HUES48 (cell line): ENCODE results near the gene MYL6B.
A peak's percentile ranks its signal among the peaks of the same experiment; 100 is the strongest.

Experiments
- H3K27ac ChIP-seq: one replicate; pipeline ENCODE4 v1.7.0; 2013; ENCODE audit warnings: low read depth, low read length, inconsistent platforms
- H3K27me3 ChIP-seq: 2 replicates; pipeline ENCODE4 v1.6.1; 2013; ENCODE audit warnings: mild to moderate bottlenecking, low read length; ENCODE audit not compliant: control insufficient read depth, insufficient read depth
- H3K36me3 ChIP-seq: 2 replicates; pipeline ENCODE4 v1.6.1; 2013; ENCODE audit warnings: low read length; ENCODE audit not compliant: control insufficient read depth, insufficient read depth
- H3K4me1 ChIP-seq: 2 replicates; pipeline ENCODE4 v1.6.1; 2013; ENCODE audit warnings: mild to moderate bottlenecking, low read length; ENCODE audit not compliant: control insufficient read depth, insufficient read depth
- H3K4me3 ChIP-seq: 2 replicates; pipeline ENCODE4 v1.5.1; 2013; ENCODE audit warnings: mild to moderate bottlenecking, low read depth, low read length
- H3K9ac ChIP-seq: 2 replicates; pipeline ENCODE4 v1.6.1; 2013; ENCODE audit warnings: mild to moderate bottlenecking, low read depth, low read length, moderate library complexity
- H3K9me3 ChIP-seq: 2 replicates; pipeline ENCODE4 v1.6.1; 2013; ENCODE audit warnings: low read length; ENCODE audit not compliant: control insufficient read depth, insufficient read depth

Gene MYL6B

DNA sequence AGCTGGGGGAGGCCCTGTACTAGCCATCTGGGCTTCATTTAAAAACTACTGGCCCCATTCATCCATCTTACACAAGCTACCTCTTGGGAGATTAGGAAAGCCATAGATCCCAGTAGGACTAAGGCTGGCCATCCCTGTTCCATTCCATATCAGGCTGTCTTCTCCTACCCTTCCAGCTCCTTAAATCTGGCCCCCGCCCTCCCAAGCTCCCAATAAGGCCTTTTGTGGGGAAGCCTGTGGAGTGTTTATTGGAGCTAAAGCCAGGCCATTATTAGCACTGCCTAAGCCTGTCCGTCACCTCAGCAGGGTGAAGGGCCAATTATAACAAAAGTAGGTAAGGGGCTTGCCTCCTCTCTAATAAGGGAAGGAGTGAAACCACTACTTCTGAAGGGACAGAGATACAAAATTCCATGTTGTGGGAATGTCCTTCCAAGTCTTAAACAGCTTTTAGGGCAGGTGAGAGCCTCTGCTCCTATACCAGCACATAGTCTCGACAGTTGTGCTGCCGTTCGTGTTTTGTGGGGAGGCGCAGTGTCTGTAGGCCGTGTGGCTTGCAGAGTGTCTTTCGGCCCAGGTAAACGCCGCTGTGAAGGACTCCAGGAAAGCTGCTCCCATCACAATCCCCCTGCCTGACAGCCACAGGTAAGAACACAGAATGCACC lies 9.4 kb downstream of the MYL6B start:
- no peaks in the 10 kb centered on the region for H3K27me3 ChIP-seq
- H3K27ac ChIP-seq = peak overlapping the region; percentile 72
- no peak overlapping the region for H3K4me3 ChIP-seq
- H3K9ac ChIP-seq = no peak overlapping the region
- H3K4me1 ChIP-seq = peaks cover 36% of the 10 kb centered on the region
- no peaks in the 10 kb centered on the region for H3K9me3 ChIP-seq
- peaks cover 75% of the 10 kb centered on the region for H3K36me3 ChIP-seq

DNA sequence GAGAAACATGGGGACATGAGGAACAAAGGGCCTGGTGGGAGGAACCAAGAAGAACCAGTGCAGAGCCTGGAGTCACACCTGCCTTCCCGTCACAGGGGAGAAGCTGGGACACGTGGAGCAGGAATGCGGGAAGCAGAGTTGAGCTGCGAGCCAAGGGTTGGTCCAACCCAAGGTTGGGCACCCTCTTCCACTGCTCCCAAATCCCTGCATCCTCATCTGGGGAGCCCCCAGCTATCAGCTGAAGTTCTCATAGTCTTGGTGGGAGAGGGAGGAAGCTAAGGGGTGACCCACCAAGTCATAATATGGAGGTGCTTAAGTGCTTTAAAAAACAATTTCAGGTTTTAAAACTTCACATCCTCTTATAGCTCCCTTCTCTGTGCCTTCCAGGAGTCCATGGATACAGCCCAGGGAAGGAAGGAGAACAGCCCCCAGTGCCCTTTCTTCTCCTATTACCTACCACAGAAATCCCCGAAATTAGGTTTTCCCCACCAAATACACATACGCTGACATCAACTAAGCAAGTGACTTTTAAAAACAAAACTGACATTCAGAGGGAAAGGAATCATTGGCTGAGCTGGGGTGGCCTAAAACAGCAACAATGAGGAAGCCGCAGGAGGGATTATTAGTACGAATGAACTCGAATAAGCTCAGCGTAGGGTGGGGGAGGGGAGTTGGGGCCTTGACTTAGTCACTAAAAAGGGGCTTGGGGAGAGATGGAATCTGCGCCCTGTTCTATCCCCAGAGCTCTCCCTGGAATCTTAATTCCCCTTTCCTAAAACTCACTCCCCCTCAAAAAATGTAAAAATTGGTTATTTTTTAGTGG lies 10.3 kb downstream of the MYL6B start:
- Histone ChIP-seq H3K9me3 (no peaks in the 10 kb centered on the region), H3K27me3 (no peaks in the 10 kb centered on the region), H3K4me1 (peaks cover 36% of the 10 kb centered on the region), H3K4me3 (no peak overlapping the region), H3K36me3 (peaks cover 83% of the 10 kb centered on the region), H3K27ac (peak overlapping the region; percentile 78), H3K9ac (no peak overlapping the region)

DNA sequence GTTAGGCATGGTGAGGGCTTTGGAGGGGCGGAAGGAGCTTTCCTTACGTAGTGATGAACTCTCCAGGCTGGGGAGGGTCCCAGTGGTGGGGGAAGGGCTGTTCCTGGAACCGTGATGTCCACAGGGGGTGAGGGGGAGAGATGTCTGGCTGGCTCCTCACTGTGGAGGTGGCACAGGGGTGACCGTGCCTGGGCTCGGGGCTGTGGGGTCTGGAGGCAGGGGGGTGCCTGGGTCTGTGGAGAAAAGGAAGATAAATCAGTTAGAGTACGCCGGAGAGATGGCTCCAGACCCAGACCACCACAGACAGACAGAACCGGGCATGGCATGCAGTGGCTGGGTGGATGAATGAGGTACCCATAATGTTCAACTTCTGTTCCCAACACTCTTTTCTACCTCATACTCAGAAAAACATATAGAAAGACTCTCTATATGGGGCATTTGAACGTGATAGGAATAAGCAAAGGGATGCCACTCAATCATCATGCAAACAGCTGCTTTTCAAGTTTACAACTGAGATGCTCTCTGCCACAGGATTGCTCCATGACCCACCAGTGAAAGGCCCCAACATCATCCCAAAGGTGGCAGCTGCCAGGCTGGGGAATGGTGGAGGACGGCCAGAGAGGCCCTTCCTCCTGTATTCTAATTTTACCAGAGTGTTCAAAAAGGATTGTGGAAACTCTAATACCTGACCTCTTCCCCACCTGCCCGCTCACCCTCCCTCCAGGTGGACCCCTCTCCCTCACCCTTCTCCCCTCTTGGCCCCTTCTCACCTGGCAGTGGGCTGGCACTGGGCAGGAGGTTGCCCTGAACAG lies 11.4 kb downstream of the MYL6B start:
- Histone ChIP-seq H3K9me3 (no peaks in the 10 kb centered on the region), H3K4me1 (peaks cover 36% of the 10 kb centered on the region), H3K27me3 (no peaks in the 10 kb centered on the region), H3K9ac (no peak overlapping the region), H3K27ac (peak overlapping the region; percentile 16), H3K36me3 (peaks cover 93% of the 10 kb centered on the region), H3K4me3 (no peak overlapping the region)

DNA sequence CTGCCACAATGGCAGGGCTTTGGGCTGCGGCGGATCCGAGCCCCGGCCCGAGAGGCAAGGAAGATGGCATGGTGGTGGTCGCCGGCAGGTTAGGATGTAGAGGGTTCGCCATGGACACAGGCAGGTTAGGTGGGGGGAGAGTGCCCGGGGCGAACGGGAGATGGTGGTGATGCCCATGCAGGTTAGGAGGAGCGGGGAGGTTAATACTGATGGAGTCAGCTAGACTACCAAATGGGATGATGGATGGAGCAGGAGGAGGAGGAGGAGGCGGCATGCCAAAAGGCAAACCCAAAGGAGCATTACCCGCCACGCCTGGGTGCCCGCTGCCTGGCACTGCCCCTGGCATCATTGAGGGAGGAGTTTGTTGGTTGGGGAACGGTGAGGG lies 11.9 kb downstream of the MYL6B start:
- Histone ChIP-seq H3K9ac (no peak overlapping the region), H3K4me1 (peaks cover 34% of the 10 kb centered on the region), H3K9me3 (no peaks in the 10 kb centered on the region), H3K36me3 (peaks cover 97% of the 10 kb centered on the region), H3K27me3 (no peaks in the 10 kb centered on the region), H3K4me3 (no peak overlapping the region), H3K27ac (no peak overlapping the region)

DNA sequence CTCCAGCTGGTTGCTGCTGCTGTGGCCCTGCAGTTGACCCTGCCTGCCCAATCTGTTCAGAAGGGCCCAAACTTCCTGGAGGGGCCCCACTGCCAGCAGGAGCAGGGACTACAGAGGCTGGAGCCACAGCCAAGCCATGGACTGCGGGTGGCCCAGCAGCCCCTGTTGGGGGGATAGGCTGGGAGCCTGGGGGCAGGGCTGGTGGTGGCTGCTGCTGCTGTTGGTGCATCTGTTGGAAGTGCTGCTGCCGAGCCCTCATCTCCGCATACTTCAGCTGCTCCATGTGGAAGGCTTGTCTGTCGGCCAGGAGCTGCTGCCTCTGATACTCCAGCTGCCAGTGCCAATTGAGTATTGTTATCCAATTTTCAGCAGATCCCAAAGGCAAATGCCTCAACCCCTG lies 13.0 kb downstream of the MYL6B start:
- H3K4me1 ChIP-seq = peaks cover 23% of the 10 kb centered on the region
- H3K27me3 ChIP-seq = no peaks in the 10 kb centered on the region
- no peak overlapping the region for H3K27ac ChIP-seq

DNA sequence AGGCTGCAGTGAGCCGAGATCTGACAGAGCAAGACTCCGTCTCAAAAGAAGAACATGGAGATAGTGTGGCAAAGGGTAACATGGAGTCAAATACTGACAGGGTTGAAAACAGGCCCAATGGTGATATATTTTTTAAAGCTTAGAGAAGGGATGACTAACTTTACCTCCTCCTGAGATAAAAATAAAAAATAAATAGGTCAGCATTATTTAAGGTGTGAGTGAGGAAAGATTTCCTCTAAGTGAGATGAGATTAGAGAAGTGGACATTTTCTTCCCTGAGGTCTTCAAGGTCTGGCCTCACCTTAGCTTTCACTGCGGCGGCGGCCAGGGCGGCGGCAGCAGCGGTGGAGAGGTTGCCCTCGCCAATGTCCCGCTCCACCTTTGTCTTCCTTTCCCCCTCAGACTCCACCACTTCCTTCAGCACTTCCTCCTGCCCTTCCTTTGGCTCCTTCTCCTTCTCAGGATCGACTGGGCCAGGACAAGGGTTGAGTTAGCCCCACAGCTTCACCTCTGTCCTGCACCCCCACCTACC lies 16.9 kb downstream of the MYL6B start:
- H3K4me1 ChIP-seq = no peaks in the 10 kb centered on the region
- H3K27me3 ChIP-seq = no peaks in the 10 kb centered on the region
- no peak overlapping the region for H3K4me3 ChIP-seq
- H3K9me3 ChIP-seq = no peaks in the 10 kb centered on the region
- peaks cover 97% of the 10 kb centered on the region for H3K36me3 ChIP-seq
- no peak overlapping the region for H3K27ac ChIP-seq
- no peak overlapping the region for H3K9ac ChIP-seq

More for the DNA sequence above, 13.0 kb downstream of the MYL6B start:
- no peak overlapping the region for H3K4me3 ChIP-seq
- no peak overlapping the region for H3K9ac ChIP-seq
- H3K36me3 ChIP-seq = peaks cover 97% of the 10 kb centered on the region
- H3K9me3 ChIP-seq = no peaks in the 10 kb centered on the region

DNA sequence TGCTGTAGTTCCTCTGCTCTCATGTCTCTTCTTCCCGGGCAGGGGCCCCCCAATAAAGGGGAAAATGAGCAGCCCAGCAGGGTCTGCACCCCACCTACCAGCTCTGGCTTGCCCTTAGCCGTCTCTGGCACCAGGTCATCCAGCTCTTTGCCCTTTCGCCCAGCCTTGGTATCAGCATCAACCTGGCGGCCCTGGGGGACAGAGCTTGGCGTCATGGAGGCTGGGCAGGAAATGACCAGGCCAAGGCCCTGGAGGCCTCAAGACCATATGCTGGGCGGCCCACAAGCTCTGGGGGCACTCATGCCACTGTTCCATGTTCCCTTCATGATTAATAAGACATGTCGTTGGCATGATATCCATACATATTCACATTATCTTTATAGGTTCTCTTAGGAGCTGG lies 20.5 kb downstream of the MYL6B start:
- Histone ChIP-seq H3K4me1 (no peaks in the 10 kb centered on the region), H3K9ac (no peak overlapping the region), H3K27me3 (no peaks in the 10 kb centered on the region), H3K9me3 (no peaks in the 10 kb centered on the region), H3K36me3 (peaks cover 92% of the 10 kb centered on the region), H3K4me3 (no peak overlapping the region), H3K27ac (no peak overlapping the region)

DNA sequence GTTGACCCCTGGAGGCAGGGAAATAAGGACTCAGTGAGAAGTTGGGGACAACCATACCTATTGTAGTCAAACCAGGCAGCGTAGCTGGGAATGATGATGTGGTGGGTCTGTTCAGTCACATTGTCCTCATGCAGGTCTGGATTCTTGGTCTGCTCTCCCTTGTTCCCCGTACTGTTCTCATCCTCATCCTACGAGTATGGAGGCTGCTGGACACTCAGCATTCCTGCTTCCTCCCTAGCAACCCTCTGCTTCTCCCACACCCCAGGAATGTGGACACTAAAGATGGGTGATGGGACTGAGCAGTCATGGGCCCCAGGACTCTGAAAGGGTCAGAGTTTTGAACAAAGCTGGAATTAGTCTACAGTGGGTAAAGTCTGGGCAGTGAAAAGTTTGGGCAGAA lies 26.0 kb downstream of the MYL6B start:
- Histone ChIP-seq H3K9me3 (no peaks in the 10 kb centered on the region), H3K36me3 (peaks cover 84% of the 10 kb centered on the region), H3K27me3 (no peaks in the 10 kb centered on the region), H3K4me1 (no peaks in the 10 kb centered on the region), H3K27ac (no peak overlapping the region), H3K9ac (no peak overlapping the region), H3K4me3 (no peak overlapping the region)

DNA sequence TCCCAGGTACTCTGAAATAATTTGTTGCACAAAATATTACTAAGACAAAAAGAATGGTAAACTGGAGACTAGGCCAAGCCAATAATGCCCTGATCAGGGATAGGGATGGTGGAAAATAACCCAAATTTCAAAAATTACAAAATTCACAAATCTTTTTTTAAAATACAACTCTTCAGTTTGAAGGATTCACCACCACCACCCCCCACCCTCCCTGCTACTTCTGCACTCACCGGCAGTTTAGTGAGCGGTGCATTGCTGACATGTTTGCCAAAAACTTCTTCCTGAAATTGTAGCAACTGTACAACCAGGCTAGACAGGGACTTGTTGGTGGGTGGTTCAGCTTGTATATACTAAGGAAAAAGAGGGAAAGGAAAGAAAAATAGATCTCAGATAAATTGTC lies 34.6 kb downstream of the MYL6B start:
- Histone ChIP-seq H3K27ac (no peak overlapping the region), H3K9me3 (no peaks in the 10 kb centered on the region), H3K27me3 (no peaks in the 10 kb centered on the region), H3K36me3 (peaks cover 48% of the 10 kb centered on the region), H3K4me1 (peaks cover 14% of the 10 kb centered on the region), H3K9ac (no peak overlapping the region), H3K4me3 (no peak overlapping the region)

DNA sequence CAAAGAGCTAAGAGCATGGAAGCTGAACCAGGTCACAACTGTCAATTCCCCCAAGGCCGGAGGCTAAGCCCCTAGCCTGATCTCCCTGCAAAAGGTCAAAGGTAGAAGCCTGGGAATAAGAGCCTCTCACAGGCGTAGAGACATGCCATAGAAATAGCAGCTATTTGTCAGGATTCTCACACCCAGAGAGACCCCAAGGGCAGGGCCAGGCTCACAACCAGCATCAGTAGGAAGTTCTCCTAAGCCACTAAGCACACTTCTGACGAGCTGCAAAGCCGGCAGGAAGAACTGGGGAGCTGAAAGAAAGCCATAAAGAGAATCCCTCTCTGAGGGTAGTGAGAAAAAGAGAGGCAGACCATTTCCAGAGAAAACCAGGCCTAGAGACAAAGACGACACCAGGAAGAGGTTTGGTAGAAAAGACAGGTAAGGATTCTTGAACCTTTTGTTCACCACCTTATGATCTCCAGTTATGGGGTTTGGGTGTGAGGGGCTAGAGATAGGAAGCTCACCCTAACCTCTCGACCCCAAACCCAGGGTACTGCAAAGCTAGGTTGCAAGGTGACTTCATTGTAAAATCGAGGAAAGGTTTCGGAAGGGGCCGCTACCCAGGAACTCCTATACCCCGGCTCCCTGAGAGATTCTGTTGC lies 35.9 kb downstream of the MYL6B start:
- Histone ChIP-seq H3K9me3 (no peaks in the 10 kb centered on the region), H3K27me3 (no peaks in the 10 kb centered on the region), H3K27ac (peak overlapping the region; percentile 97), H3K9ac (peak overlapping the region; percentile 89), H3K4me3 (peak overlapping the region; percentile 86), H3K4me1 (peaks cover 14% of the 10 kb centered on the region), H3K36me3 (peaks cover 39% of the 10 kb centered on the region)
